HFF-Myc (cell line): Measurements from ENCODE around the gene ACHE.
A peak's percentile ranks its signal among the peaks of the same experiment; 100 is the strongest.

Source experiments
- DNase-seq: peaks from one replicate; pipeline ENCODE4 v3.0.0-alpha.2; 2011; ENCODE audit warnings: low read depth; ENCODE audit errors: extremely low read depth
- H3K4me3 ChIP-seq: replicated peaks from 2 replicates; pipeline ENCODE4 v1.5.1; 2011; ENCODE audit warnings: low read depth, mild to moderate bottlenecking, control low read depth, low read length
- TF ChIP-seq, protein P1 (sequence below): IDR thresholded peaks from 2 replicates; pipeline ENCODE4 v1.5.1; 2012; ENCODE audit warnings: mild to moderate bottlenecking, low read depth, low read length, control low read depth; ENCODE audit errors: missing control alignments

Gene ACHE

GRCh38 chr7:100874300-100874576 is 21.4 kb downstream of the ACHE start:
- TF ChIP-seq, protein P1, sequence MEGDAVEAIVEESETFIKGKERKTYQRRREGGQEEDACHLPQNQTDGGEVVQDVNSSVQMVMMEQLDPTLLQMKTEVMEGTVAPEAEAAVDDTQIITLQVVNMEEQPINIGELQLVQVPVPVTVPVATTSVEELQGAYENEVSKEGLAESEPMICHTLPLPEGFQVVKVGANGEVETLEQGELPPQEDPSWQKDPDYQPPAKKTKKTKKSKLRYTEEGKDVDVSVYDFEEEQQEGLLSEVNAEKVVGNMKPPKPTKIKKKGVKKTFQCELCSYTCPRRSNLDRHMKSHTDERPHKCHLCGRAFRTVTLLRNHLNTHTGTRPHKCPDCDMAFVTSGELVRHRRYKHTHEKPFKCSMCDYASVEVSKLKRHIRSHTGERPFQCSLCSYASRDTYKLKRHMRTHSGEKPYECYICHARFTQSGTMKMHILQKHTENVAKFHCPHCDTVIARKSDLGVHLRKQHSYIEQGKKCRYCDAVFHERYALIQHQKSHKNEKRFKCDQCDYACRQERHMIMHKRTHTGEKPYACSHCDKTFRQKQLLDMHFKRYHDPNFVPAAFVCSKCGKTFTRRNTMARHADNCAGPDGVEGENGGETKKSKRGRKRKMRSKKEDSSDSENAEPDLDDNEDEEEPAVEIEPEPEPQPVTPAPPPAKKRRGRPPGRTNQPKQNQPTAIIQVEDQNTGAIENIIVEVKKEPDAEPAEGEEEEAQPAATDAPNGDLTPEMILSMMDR, result no peak

DNA sequence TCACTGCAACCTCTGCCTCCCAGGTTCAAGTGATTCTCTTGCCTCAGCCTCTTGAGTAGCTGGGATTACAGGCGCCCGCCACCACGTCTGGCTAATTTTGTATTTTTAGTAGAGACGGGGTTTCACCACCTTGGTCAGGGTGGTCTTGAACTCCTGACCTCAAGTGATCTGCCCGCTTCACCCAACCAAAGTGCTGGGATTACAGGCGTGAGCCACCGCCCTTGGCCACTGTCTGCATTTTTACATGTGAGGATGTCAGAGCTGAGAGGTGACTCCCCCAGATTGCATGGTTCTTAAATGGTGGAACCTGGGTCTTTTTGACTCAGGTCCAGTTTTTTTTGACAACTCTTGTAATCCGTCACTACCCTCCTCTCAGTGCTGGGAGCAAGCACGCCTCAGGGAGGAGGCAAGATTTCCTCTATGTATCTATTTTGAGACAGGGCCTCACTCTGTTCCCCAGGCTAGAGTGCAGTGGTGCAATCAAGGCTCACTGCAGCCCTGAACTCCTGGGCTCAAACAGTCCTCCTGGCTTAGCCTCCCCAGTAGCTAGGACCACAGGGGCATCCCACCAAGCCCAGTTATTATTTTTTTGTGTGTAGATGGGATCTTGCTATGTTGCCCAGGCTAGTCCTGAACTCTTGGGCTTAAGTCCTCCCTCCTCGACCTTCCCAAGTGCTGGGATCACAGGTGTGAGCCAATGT is 21.9 kb downstream of the ACHE start:
- no peak for DNase-seq
- TF ChIP-seq, protein P1, result no peak
- H3K4me3 ChIP-seq, result peak overlapping the region; percentile 88

More at GRCh38 chr7:100874300-100874576, 21.4 kb downstream of the ACHE start:
- no peak for DNase-seq
- peak overlapping the region; percentile 88 for H3K4me3 ChIP-seq

DNA sequence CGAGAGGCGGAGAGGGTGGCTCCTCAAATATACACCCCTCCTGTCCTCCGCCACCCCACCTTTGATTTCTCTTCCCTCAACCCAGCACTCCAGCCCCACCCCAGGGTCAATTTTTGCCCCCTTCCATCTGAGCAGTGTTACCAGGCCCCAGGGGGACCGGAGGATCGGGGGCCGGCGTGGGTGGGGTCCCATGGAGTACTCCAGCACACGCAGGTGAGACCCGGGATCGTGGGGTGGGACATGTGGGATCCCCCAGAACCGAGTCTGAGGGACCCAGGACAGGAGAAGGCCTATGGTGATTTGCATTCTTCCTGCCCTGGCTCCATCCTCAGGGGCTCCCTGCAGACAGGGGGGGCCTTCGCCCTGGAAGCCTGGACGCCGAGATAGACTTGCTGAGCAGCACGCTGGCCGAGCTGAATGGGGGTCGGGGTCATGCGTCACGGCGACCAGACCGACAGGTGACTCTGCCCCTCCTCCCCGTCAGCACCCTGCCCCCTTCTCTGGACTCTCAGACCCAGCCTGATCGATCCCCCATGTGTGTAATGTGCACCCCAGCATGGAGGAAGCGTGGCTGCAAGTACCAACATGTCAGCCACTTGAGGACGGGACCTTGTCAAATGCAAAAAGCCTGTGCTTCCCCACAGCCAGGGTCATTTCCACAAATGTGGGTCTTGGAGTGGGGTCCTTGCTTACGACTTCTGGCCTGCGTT is 27.8 kb downstream of the ACHE start:
- TF ChIP-seq, protein P1, result no peak

DNA sequence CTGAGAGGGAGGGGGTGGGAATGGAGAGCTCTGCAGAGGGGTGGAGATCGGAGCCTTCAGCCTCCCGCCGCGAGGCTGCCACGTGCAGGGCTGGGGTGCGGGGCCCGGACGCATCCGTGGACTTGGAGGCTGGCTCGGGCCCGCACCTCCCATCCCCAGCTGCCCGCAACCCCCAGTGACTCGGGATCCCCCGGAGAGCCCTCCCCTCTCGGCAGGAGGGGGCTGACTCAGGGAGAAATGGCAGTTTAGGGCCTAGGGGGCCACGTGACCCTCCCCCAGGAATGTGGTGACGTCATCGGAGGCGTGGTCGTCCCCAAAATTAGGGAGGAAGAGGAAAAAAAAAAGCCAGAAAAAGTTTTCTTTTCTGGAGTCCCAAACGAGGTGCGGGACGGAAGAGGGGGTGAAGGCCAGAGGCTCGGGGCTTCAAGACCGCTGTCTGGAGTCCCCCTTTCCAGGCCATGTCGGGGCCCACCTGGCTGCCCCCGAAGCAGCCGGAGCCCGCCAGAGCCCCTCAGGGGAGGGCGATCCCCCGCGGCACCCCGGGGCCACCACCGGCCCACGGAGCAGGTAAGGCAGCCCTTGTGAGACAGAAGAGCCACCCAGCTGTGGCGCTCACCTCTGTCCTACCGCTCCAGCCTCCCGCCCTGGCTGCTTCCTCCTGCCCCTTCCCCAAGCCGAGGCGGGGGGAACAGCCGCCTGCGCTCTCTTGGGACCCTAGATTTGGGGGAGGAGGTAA is 28.5 kb downstream of the ACHE start, which contains the start of gene TRIP6:
Gene TRIP6 (plus strand): TSS at position 348 of the 736 bp plus-strand sequence. CDS start 111 bp downstream, at position 459.
- TF ChIP-seq, protein P1, result no peak
- peak; percentile 76 for DNase-seq
- peak within 1 kb of the TSS; percentile 99 for H3K4me3 ChIP-seq

More for the DNA sequence above, 27.8 kb downstream of the ACHE start:
- peak overlapping the region; percentile 99 for H3K4me3 ChIP-seq
- no peak for DNase-seq

- TF ChIP-seq, protein P1, result no peak
- DNase-seq, result no peak
- peak overlapping the region; percentile 99 for H3K4me3 ChIP-seq
Measured at GRCh38 chr7:100866729-100867039, 29.0 kb downstream of the ACHE start.

DNA sequence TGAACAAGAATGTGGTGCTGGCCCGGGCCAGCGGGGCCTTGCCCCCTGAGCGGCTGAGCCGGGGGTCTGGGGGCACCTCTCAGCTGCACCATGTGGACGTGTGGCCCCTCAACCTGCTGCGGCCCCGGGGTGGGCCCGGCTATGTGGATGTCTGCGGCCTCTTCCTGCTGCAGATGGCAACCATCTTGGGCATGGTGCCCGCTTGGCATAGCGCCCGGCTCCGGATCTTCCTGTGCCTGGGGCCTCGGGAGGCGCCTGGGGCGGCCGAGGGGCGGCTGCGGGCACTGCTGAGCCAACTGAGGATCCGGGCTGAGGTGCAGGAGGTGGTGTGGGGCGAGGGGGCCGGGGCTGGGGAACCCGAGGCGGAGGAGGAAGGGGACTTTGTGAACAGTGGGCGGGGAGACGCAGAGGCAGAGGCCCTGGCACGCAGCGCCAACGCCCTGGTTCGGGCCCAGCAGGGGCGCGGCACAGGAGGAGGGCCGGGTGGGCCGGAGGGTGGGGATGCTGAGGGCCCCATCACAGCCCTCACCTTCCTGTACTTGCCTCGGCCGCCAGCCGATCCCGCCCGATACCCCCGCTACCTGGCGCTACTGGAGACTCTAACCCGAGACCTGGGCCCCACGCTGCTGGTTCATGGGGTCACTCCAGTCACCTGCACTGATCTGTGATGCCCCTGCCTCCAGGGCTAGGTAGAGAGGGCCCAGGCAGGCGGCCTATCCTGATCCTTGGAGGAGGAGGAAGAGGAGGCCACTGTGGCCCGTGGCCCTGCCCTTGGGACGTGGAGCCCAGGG is 29.6 kb downstream of the ACHE start:
- TF ChIP-seq, protein P1, result no peak
- DNase-seq, result no peak
- no peak overlapping the region for H3K4me3 ChIP-seq
